Spleen (tissue), 7 donors: Measurements from ENCODE around the gene TLCD3B.
A peak's percentile ranks its signal among the peaks of the same experiment; 100 is the strongest.

Experiments
- CTCF ChIP-seq, 11 experiments: fragments of 200-600 bp in 7 of 11; fragments of 450-650 bp in 4 of 11; sonication (generic) in 4 of 11; IDR thresholded peaks in 8 of 11; conservative IDR thresholded peaks in 3 of 11; 1 replicate in 7 of 11; 2 replicates in 4 of 11; pipeline versions ENCODE4 v1.4.0 to v1.8.0; 2016 to 2021; ENCODE audit warnings: antibody characterized with exemption in 11 of 11, inconsistent platforms in 4 of 11, mild to moderate bottlenecking in 1 of 11
- POLR2A ChIP-seq, 3 donors: fragments of 450-650 bp; IDR thresholded peaks; one replicate each; pipeline ENCODE4 v1.5.1; 2017; ENCODE audit warnings: antibody characterized with exemption in 3 of 3, mild to moderate bottlenecking in 1 of 3
- POLR2AphosphoS5 ChIP-seq, 3 donors: sonication (generic); formaldehyde crosslinking; IDR thresholded peaks; one replicate each; pipeline ENCODE4 v1.5.1; 2017; ENCODE audit warnings: antibody characterized with exemption in 3 of 3
- donor health status: DM: no; HTN: no; CAD: no; lungs with moderate emphysema.
- donor health status: DM: no; HTN: no; CAD: no.
- donor health status: DM: no; HTN: no; CAD: no.

DNA sequence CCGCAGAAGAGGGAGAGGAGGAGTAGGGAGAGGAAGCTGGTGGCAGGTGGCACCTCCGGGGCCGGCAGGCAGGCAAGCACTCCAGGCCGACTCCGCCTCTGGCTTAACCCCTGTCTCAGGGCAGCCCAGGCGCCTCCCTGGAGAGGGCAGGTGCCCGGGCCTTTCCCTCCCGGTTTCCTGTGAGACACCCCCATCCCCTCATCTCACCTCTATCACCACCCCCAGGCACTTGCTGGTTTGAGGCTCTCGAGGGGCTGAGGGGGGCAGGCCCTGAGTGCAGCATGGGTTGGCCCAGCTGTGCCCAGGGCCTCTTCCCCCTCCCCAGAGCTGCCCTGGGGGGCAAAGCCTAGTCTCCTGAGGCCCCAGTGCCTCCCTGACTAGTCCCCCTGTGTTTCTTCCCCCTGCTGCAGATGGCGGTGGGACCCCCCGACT lies 26.2 kb downstream of the TLCD3B start:
- TF ChIP-seq POLR2AphosphoS5 (IDR thresholded peaks at IDR 0.05), result peak in 2 of 3 donors; percentile 19 to 36
- TF ChIP-seq CTCF (IDR thresholded peaks at IDR 0.05 in 8 of 11, conservative IDR thresholded peaks at IDR 0.05 in 3 of 11), result no peak
- no peak for TF ChIP-seq POLR2A (IDR thresholded peaks at IDR 0.05)
